EL (cell line): Measurements from ENCODE around the gene MAML3.
"Not testable (repeated sequence)": the region's sequence is repeated elsewhere in the genome, so short reads cannot be mapped to it uniquely, and the experiment has no call there.

Source experiments
- DNase-seq: peaks from one replicate; pipeline ENCODE4 v3.0.0-alpha.2; 2016

MAML3 gene

GRCh38 chr4:139956507-139957017 is 197.4 kb downstream of the MAML3 start:
- no peak for DNase-seq

- no peak for DNase-seq
These were observed 198.4 kb downstream of the MAML3 start for GRCh38 chr4:139955600-139955999.

GRCh38 chr4:139954512-139954911 is 199.5 kb downstream of the MAML3 start:
- DNase-seq, result no peak

GRCh38 chr4:139951021-139951420 is 203.0 kb downstream of the MAML3 start:
- DNase-seq, result peak; percentile 58

GRCh38 chr4:139950568-139950967 is 203.4 kb downstream of the MAML3 start:
- DNase-seq, result peak; percentile 38

GRCh38 chr4:139944916-139945315 is 209.1 kb downstream of the MAML3 start:
- DNase-seq, result not testable (repeated sequence)

- DNase-seq, result no peak
These were observed 210.7 kb downstream of the MAML3 start for GRCh38 chr4:139943277-139943676.

GRCh38 chr4:139942241-139942640 is 211.7 kb downstream of the MAML3 start:
- no peak for DNase-seq

GRCh38 chr4:139940600-139940999 is 213.4 kb downstream of the MAML3 start:
- no peak for DNase-seq

GRCh38 chr4:139938414-139938813 is 215.6 kb downstream of the MAML3 start:
- DNase-seq, result no peak

- no peak for DNase-seq
These were observed 218.1 kb downstream of the MAML3 start for GRCh38 chr4:139935911-139936310.

- DNase-seq, result no peak
These were observed 219.2 kb downstream of the MAML3 start for GRCh38 chr4:139934708-139935195.

- peak; percentile 31 for DNase-seq
These were observed 219.8 kb downstream of the MAML3 start for GRCh38 chr4:139934057-139934707.

GRCh38 chr4:139933541-139933940 is 220.4 kb downstream of the MAML3 start:
- DNase-seq, result no peak

GRCh38 chr4:139933104-139933503 is 220.9 kb downstream of the MAML3 start:
- DNase-seq, result no peak

- no peak for DNase-seq
These were observed 229.2 kb downstream of the MAML3 start for GRCh38 chr4:139924782-139925181.

GRCh38 chr4:139922406-139923024 is 231.5 kb downstream of the MAML3 start:
- peak; percentile 35 for DNase-seq

- no peak for DNase-seq
These were observed 232.4 kb downstream of the MAML3 start for GRCh38 chr4:139921429-139922184.

GRCh38 chr4:139920486-139921002 is 233.4 kb downstream of the MAML3 start:
- no peak for DNase-seq

- DNase-seq, result peak; percentile 56
These were observed 234.5 kb downstream of the MAML3 start for GRCh38 chr4:139919521-139919920.

- DNase-seq, result peak; percentile 7
These were observed 235.0 kb downstream of the MAML3 start for GRCh38 chr4:139919004-139919403.

GRCh38 chr4:139918591-139918990 is 235.4 kb downstream of the MAML3 start:
- DNase-seq, result no peak

- DNase-seq, result no peak
These were observed 236.1 kb downstream of the MAML3 start for GRCh38 chr4:139917896-139918295.
